RWPE2 (cell line): ENCODE measurements around the gene HOXA11.

ENCODE experiments used
- ATAC-seq: fragments of 200-7000 bp; cut with Tn5 transposase; 3 replicates; pipeline ENCODE4 v1.9.1; 2021; ENCODE audit warnings: low read depth
- DNase-seq: peaks from one replicate; pipeline ENCODE4 v3.0.0-alpha.2; 2020; ENCODE audit warnings: low spot score
- H3K27ac ChIP-seq: fragments of 450-650 bp; 2 replicates; pipeline ENCODE4 v1.5.1; 2017; ENCODE audit warnings: mild to moderate bottlenecking; ENCODE audit not compliant: poor library complexity, severe bottlenecking
- H3K27me3 ChIP-seq: fragments of 250-450 bp; sonication (Bioruptor Pico); 2 replicates; pipeline ENCODE4 v1.5.1; 2021; ENCODE audit warnings: mild to moderate bottlenecking, moderate library complexity; ENCODE audit not compliant: insufficient read depth, poor library complexity, severe bottlenecking
- H3K36me3 ChIP-seq: fragments of 250-450 bp; sonication (Bioruptor Pico); 2 replicates; pipeline ENCODE4 v1.5.1; 2020; ENCODE audit warnings: low read depth, mild to moderate bottlenecking, moderate library complexity
- H3K4me1 ChIP-seq: fragments of 250-450 bp; sonication (Bioruptor Pico); 2 replicates; pipeline ENCODE4 v1.5.1; 2021; ENCODE audit warnings: mild to moderate bottlenecking, moderate library complexity; ENCODE audit not compliant: insufficient read depth, poor library complexity, severe bottlenecking
- H3K4me3 ChIP-seq: fragments of 250-450 bp; sonication (Bioruptor Pico); 2 replicates; pipeline ENCODE4 v1.5.1; 2021; ENCODE audit warnings: mild to moderate bottlenecking, moderate library complexity; ENCODE audit not compliant: severe bottlenecking
- H3K9me3 ChIP-seq: fragments of 250-450 bp; sonication (Bioruptor Pico); 2 replicates; pipeline ENCODE4 v1.5.1; 2021; ENCODE audit warnings: mild to moderate bottlenecking, moderate library complexity; ENCODE audit not compliant: severe bottlenecking
- TF ChIP-seq, protein P1 (sequence below): fragments of 450-650 bp; IDR thresholded peaks from one replicate; pipeline ENCODE4 v1.5.1; 2017; ENCODE audit warnings: mild to moderate bottlenecking, moderate library complexity; ENCODE audit not compliant: poor library complexity, severe bottlenecking

Gene HOXA11

DNA sequence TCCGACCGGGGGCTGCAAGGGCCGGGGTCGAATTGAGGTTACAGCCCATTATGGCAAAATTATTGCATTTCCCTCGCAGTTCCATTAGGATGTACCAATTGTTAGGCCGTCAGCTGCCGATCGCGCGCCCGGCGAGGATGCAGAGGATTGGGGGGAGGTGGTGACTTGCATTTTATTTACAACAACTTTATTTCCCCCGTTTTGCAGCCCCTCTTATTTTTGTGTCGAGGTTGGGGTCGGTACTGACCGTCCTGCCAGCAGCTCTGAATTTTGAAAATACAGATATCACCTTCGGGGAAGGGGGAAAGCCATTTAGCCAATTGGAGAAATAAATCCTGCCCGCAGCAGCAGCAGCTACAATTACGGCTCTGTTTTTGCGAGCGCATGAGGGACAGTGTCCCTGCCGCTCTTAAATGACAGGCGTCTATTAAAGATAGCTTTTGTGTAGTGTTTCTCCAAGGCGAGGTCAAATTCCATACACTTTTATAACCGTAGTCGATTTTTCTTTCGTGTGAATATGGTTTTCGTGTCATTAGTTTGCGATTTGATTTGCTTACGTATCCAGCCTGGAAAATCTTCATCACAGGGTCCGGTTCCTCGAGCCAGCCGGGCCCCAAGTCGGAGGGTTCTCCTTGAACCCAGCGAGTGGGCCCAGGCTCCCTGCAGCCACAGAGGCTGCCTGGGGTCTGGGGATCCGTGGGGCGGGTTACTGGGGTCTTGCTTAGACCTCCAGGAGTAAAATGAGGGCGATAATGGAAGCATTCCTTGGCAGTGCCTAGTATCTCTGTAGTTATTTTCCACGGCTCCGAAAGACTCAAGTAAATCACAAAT is 40.9 kb downstream of the HOXA11 start:
- no peaks in the 10 kb centered on the region for H3K27me3 ChIP-seq
- no peak for ATAC-seq
- H3K9me3 ChIP-seq, result no peaks in the 10 kb centered on the region
- H3K4me1 ChIP-seq, result peaks cover 9% of the 10 kb centered on the region
- peak overlapping the region; percentile 85 for H3K27ac ChIP-seq
- peaks cover 3% of the 10 kb centered on the region; the same call in 1 of the 2 replicates for H3K36me3 ChIP-seq
- TF ChIP-seq, protein P1, sequence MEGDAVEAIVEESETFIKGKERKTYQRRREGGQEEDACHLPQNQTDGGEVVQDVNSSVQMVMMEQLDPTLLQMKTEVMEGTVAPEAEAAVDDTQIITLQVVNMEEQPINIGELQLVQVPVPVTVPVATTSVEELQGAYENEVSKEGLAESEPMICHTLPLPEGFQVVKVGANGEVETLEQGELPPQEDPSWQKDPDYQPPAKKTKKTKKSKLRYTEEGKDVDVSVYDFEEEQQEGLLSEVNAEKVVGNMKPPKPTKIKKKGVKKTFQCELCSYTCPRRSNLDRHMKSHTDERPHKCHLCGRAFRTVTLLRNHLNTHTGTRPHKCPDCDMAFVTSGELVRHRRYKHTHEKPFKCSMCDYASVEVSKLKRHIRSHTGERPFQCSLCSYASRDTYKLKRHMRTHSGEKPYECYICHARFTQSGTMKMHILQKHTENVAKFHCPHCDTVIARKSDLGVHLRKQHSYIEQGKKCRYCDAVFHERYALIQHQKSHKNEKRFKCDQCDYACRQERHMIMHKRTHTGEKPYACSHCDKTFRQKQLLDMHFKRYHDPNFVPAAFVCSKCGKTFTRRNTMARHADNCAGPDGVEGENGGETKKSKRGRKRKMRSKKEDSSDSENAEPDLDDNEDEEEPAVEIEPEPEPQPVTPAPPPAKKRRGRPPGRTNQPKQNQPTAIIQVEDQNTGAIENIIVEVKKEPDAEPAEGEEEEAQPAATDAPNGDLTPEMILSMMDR, result peak; percentile 80
- H3K4me3 ChIP-seq, result peak overlapping the region; percentile 8
- no peak for DNase-seq

DNA sequence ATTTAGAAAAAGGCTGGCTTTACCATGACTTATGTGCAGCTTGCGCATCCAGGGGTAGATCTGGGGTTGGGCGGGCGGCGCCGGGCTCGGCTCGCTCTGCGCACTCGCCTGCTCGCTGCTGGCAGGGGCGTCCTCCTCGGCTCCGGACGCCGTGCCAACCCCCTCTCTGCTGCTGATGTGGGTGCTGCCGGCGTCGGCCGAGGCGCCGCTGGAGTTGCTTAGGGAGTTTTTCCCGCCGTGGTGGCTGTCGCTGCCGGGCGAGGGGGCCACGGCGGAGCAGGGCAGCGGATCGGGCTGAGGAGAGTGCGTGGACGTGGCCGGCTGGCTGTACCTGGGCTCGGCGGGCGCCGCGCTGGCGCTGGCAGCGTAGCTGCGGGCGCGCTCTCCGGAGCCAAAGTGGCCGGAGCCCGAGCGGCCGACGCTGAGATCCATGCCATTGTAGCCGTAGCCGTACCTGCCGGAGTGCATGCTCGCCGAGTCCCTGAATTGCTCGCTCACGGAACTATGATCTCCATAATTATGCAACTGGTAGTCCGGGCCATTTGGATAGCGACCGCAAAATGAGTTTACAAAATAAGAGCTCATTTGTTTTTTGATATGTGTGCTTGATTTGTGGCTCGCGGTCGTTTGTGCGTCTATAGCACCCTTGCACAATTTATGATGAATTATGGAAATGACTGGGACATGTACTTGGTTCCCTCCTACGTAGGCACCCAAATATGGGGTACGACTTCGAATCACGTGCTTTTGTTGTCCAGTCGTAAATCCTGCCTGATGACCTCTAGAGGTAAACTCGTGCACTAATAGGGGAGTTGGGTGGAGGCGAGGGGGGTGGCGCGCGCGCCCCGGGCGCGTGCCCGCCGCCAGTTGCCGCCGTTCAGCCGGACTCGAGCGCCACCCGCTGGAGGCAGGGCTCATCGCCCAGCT is 41.7 kb downstream of the HOXA11 start, which contains the start of gene HOXA5:
HOXA5 (minus strand) TSS at position 659 of the 927 bp plus-strand sequence; CDS start at position 585, 74 bp downstream.
- Histone ChIP-seq H3K36me3 (peaks cover 3% of the 10 kb centered on the region; the same call in 1 of the 2 replicates), H3K4me3 (peak within 1 kb of the TSS; percentile 64), H3K27me3 (no peaks in the 10 kb centered on the region), H3K4me1 (peaks cover 9% of the 10 kb centered on the region), H3K27ac (peak within 1 kb of the TSS; percentile 85), H3K9me3 (no peaks in the 10 kb centered on the region)
- peak; percentile 38 for ATAC-seq
- TF ChIP-seq, protein P1, result peak; percentile 97
- DNase-seq, result no peak

DNA sequence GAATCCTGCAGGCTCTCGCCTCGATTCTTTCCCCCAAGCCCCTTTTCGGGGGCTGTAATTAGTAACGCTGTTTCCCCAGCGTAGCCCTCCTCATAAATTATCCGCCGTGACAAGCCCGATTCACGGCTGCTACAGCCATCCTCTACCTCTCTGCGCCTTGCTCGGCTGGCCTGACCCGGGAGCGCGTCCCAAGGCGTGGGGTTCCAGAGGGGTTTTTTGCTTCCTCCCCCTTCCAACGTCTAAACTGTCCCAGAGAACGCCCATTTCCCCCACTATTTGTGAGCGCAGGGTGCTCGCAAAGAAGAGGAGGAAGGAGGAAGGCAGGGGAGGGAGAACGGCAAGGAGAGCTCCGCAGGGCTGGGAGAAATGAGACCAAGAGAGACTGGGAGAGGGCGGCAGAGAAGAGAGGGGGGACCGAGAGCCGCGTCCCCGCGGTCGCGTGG is 42.4 kb downstream of the HOXA11 start:
- TF ChIP-seq, protein P1, result no peak
- Histone ChIP-seq H3K4me3 (peak overlapping the region; percentile 64), H3K27ac (peak overlapping the region; percentile 85), H3K4me1 (peaks cover 9% of the 10 kb centered on the region), H3K9me3 (no peaks in the 10 kb centered on the region), H3K36me3 (peaks cover 3% of the 10 kb centered on the region; the same call in 1 of the 2 replicates), H3K27me3 (no peaks in the 10 kb centered on the region)
- ATAC-seq (peak; percentile 6), DNase-seq (no peak)

DNA sequence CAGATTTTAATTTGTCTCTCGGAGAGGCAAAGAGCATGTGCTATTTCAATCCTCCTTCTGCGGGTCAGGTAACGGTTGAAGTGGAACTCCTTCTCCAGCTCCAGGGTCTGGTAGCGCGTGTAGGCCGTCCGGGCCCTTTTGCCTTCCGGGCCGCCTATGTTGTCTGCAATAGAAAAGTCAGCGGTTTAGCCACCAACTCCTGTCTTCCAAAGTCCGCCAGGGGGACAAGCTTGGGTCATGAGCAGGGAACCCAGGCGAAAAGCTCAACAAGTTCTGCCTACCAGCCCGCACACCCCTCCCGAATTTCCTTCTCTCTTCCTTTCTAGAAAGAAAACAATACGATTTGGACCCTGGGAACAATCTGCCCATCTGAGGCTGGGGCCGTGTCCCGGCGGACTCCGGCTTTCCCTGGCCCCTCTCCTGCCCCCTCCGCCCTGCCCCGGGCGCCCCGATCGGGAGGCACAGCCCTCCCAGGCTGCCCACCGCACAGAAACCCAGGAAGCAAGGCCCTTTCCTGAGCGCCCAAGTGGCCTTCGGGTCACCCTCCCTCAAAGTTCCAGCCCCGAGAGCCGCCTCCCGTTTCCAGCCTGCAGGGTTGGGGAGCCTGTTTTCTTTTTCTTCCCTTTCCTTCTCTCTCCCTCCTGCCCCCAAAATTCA is 43.0 kb downstream of the HOXA11 start:
- TF ChIP-seq, protein P1, result peak; percentile 12
- Histone ChIP-seq H3K27ac (peak overlapping the region; percentile 85), H3K4me1 (peaks cover 5% of the 10 kb centered on the region), H3K36me3 (peaks cover 3% of the 10 kb centered on the region; the same call in 1 of the 2 replicates), H3K4me3 (peak overlapping the region; percentile 64), H3K9me3 (no peaks in the 10 kb centered on the region), H3K27me3 (no peaks in the 10 kb centered on the region)
- no peak for ATAC-seq
- no peak for DNase-seq
